ENCODE results near the gene NHEJ1. TPM values are rescaled to one million over a fixed set of nuclear protein-coding genes. Genes with fewer than 3 reads are reported as not detected.

NHEJ1 gene
- total and polyA plus RNA-seq, 2 of the 13 experiments (the other 11 are each of a cell fraction or from before 2014, with no cell fraction given), result 30.0 to 30.7 TPM

- TF ChIP-seq ZNF280D (CRISPR knock-in tag; IDR thresholded peaks at IDR 0.05) (no peak), TFE3 (CRISPR knock-in tag; IDR thresholded peaks at IDR 0.05) (no peak), AKAP8 (CRISPR knock-in tag; IDR thresholded peaks at IDR 0.05) (no peak), ZMYM2 (CRISPR knock-in tag; IDR thresholded peaks at IDR 0.05) (peak; percentile 50; the same call in 1 of the 2 replicates), ZNF839 (CRISPR knock-in tag; IDR thresholded peaks at IDR 0.05; ENCODE audit: borderline replicate concordance) (no peak), PHF21A (CRISPR knock-in tag; IDR thresholded peaks at IDR 0.05) (peak; percentile 64; the same call in 1 of the 2 replicates), ESRRA (CRISPR knock-in tag; IDR thresholded peaks at IDR 0.05; ENCODE audit: low read depth) (no peak), ZNF512B (CRISPR knock-in tag; IDR thresholded peaks at IDR 0.05; ENCODE audit: borderline replicate concordance) (no peak), PREB (CRISPR knock-in tag; IDR thresholded peaks at IDR 0.05) (no peak), BRF2 (CRISPR knock-in tag; IDR thresholded peaks at IDR 0.05) (no peak), ZNF567 (CRISPR knock-in tag; IDR thresholded peaks at IDR 0.05; ENCODE audit: borderline replicate concordance) (no peak), ZBTB34 (CRISPR knock-in tag; IDR thresholded peaks at IDR 0.05) (no peak), HES4 (CRISPR knock-in tag; IDR thresholded peaks at IDR 0.05; ENCODE audit: borderline replicate concordance) (no peak), ZNF468 (CRISPR knock-in tag; IDR thresholded peaks at IDR 0.05) (no peak), ATF7 (IDR thresholded peaks at IDR 0.05) (no peak), ATF7 (CRISPR knock-in tag; IDR thresholded peaks at IDR 0.05) (no peak), BCL3 (CRISPR knock-in tag; IDR thresholded peaks at IDR 0.05) (no peak), ZNF672 (CRISPR knock-in tag; IDR thresholded peaks at IDR 0.05) (no peak)
These were observed 34.1 kb downstream of the NHEJ1 start (continued) for GRCh38 chr2:219126555-219126954.

Data from HepG2 (cell line).